Keratinocyte (primary cell): ENCODE measurements around the gene EPHB1. TPM values are rescaled to one million over a fixed set of nuclear protein-coding genes. Genes with fewer than 3 reads are reported as not detected.

Experiments
- DNase-seq: peaks from one replicate; pipeline ENCODE4 v3.0.0-alpha.2; 2011; ENCODE audit warnings: low read depth, missing footprints, low spot score
- FAIRE-seq: peaks from 2 replicates; lab custom pipeline; 2011; peaks lifted over from hg19 to GRCh38; lab: Jason Lieb, UNC
- H2AFZ ChIP-seq: 2 replicates; pipeline ENCODE4 v1.6.0; 2012; ENCODE audit warnings: low read length, control low read depth, inconsistent platforms; ENCODE audit not compliant: control insufficient read depth
- H3K27ac ChIP-seq: 2 replicates; pipeline ENCODE4 v1.5.1; 2011; ENCODE audit warnings: low read length; ENCODE audit not compliant: control insufficient read depth, insufficient read depth
- H3K27me3 ChIP-seq: 3 replicates; pipeline ENCODE4 v1.6.0; 2011; ENCODE audit warnings: low read length; ENCODE audit not compliant: control insufficient read depth, insufficient read depth; ENCODE audit errors: extremely low read depth
- H3K36me3 ChIP-seq, 2 experiments: 2 replicates in 1 of 2; 3 replicates in 1 of 2; pipeline ENCODE4 v1.5.1; 2011; ENCODE audit warnings: low read length in 2 of 2, mild to moderate bottlenecking in 1 of 2; ENCODE audit not compliant: control insufficient read depth in 2 of 2, insufficient read depth in 2 of 2; ENCODE audit errors: extremely low read depth in 1 of 2
- H3K4me1 ChIP-seq: 3 replicates; pipeline ENCODE4 v1.5.1; 2011; ENCODE audit warnings: low read length; ENCODE audit not compliant: control insufficient read depth, insufficient read depth; ENCODE audit errors: extremely low read depth
- H3K4me2 ChIP-seq: 3 replicates; pipeline ENCODE4 v1.6.0; 2011; ENCODE audit warnings: low read depth, low read length; ENCODE audit not compliant: control insufficient read depth, insufficient read depth; ENCODE audit errors: extremely low read depth
- H3K4me3 ChIP-seq, 3 experiments: fragments of 200-600 bp in 1 of 3; sonication (generic) in 1 of 3; 2 replicates in 2 of 3; 3 replicates in 1 of 3; pipeline ENCODE4 v1.5.1; 2011 to 2016; ENCODE audit warnings: low read length in 3 of 3, mild to moderate bottlenecking in 3 of 3, control low read depth in 2 of 3, inconsistent platforms in 1 of 3, low read depth in 1 of 3, mixed read lengths in 1 of 3, mixed run types in 1 of 3, moderate library complexity in 1 of 3; ENCODE audit not compliant: control insufficient read depth in 2 of 3, insufficient read depth in 2 of 3; ENCODE audit errors: extremely low read depth in 1 of 3
- H3K79me2 ChIP-seq: 2 replicates; pipeline ENCODE4 v1.6.0; 2012; ENCODE audit warnings: low read length; ENCODE audit not compliant: control insufficient read depth, insufficient read depth
- H3K9ac ChIP-seq: 3 replicates; pipeline ENCODE4 v1.6.0; 2011; ENCODE audit warnings: low read length; ENCODE audit not compliant: control insufficient read depth, insufficient read depth; ENCODE audit errors: extremely low read depth
- H3K9me1 ChIP-seq: 3 replicates; pipeline ENCODE4 v1.6.0; 2011; ENCODE audit warnings: low read length; ENCODE audit not compliant: control insufficient read depth, insufficient read depth; ENCODE audit errors: extremely low read depth
- H3K9me3 ChIP-seq: 2 replicates; pipeline ENCODE4 v1.5.1; 2012; ENCODE audit warnings: low read depth, low read length; ENCODE audit not compliant: control insufficient read depth
- H4K20me1 ChIP-seq: 3 replicates; pipeline ENCODE4 v1.6.0; 2011; ENCODE audit warnings: low read length; ENCODE audit not compliant: control insufficient read depth, insufficient read depth; ENCODE audit errors: extremely low read depth
- CTCF ChIP-seq, 3 experiments: IDR thresholded peaks in 1 of 3; conservative IDR thresholded peaks in 1 of 3; optimal IDR thresholded peaks in 1 of 3; 2 replicates in 2 of 3; 3 replicates in 1 of 3; pipeline versions ENCODE3 to v1.5.1; 2011; ENCODE audit warnings: low read length in 3 of 3, mild to moderate bottlenecking in 3 of 3, moderate library complexity in 2 of 3, control low read depth in 1 of 3, inconsistent platforms in 1 of 3; ENCODE audit not compliant: insufficient read depth in 2 of 3; ENCODE audit errors: extremely low read depth in 1 of 3
- EZH2 ChIP-seq: IDR thresholded peaks from one replicate; pipeline ENCODE4 v1.6.1; 2012; ENCODE audit warnings: inconsistent platforms, mild to moderate bottlenecking, low read length, moderate library complexity
- dilution Hi-C: fragments of 300-500 bp; cut with MboI; formaldehyde crosslinking; loops from one replicate; pipeline ENCODE4 v1.7.0; 2020; ENCODE audit warnings: low sequenced_read_pairs; ENCODE audit not compliant: extremely low pct_ligation_motif_present
- polyA plus RNA-seq, 5 experiments: library from polyadenylated mRNA; depleted of rRNA in 3 of 5; stranded (reverse) in 3 of 5; stranded (forward) in 1 of 5; unstranded in 1 of 5; fragments of >200 nt; gene quantifications; 1 replicate in 1 of 5; 2 replicates in 3 of 5; 3 replicates in 1 of 5; pipeline versions ENCODE4 v1.2.1 to v1.2.3, GENCODE V29; 2011 to 2012; ENCODE audit warnings: missing spikeins in 2 of 5, low read depth in 1 of 5, low replicate concordance in 1 of 5

The EPHB1 gene
- polyA plus RNA-seq, 1 donor (not counting 4 experiments of a cell fraction or from before 2014, with no cell fraction given): 0.01 TPM

GRCh38 chr3:135258916-135259315 lies 463.9 kb downstream of the EPHB1 start:
- Histone ChIP-seq H3K79me2 (no peaks in the 10 kb centered on the region), H3K9me3 (no peaks in the 10 kb centered on the region), H3K36me3 (no peaks in the 10 kb centered on the region), H3K27ac (no peak overlapping the region), H3K9ac (no peak overlapping the region), H3K4me2 (no peak overlapping the region), H3K27me3 (no peaks in the 10 kb centered on the region), H4K20me1 (no peaks in the 10 kb centered on the region), H3K4me1 (no peaks in the 10 kb centered on the region), H3K9me1 (no peaks in the 10 kb centered on the region), H3K4me3 (no peak overlapping the region), H2AFZ (no peak overlapping the region)
- DNase-seq: no peak
- TF ChIP-seq CTCF (optimal IDR thresholded peaks at IDR 0.05 in 1 of 3, IDR thresholded peaks at IDR 0.05 in 1 of 3, conservative IDR thresholded peaks at IDR 0.05 in 1 of 3; ENCODE audit: extremely low read depth in 1 of 3, insufficient read depth in 2 of 3, low read length in 3 of 3) (no peak), EZH2 (no peak)
- dilution Hi-C loops: no loop called here
- FAIRE-seq: no peak

DNA sequence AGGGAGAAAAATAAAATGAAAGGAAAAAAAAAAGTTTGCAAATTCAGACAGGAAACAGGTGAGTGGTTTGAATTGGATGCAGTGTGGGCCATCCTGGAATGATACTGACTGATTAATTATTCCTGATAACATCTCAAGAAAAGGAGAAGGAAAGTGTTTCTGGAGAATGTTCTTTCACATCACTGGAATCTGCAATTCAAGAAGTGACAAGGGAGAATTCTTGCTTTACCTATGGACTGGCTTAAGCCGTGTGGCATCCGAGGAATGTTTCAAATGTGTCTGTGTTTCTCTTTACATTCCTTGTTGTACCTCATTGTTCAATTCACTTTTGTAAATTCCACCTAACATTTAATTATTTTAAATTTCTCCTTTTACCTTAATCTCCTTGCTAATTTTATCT lies 465.0 kb downstream of the EPHB1 start:
- dilution Hi-C loops: no loop called here
- TF ChIP-seq CTCF (optimal IDR thresholded peaks at IDR 0.05 in 1 of 3, IDR thresholded peaks at IDR 0.05 in 1 of 3, conservative IDR thresholded peaks at IDR 0.05 in 1 of 3; ENCODE audit: extremely low read depth in 1 of 3, insufficient read depth in 2 of 3, low read length in 3 of 3) (no peak), EZH2 (no peak)
- FAIRE-seq (no peak), DNase-seq (no peak)
- no peaks in the 10 kb centered on the region for H3K79me2 ChIP-seq
- no peaks in the 10 kb centered on the region for H4K20me1 ChIP-seq
- no peak overlapping the region for H2AFZ ChIP-seq
- no peaks in the 10 kb centered on the region for H3K4me1 ChIP-seq
- H3K27ac ChIP-seq: no peak overlapping the region
- H3K9ac ChIP-seq: no peak overlapping the region
- no peaks in the 10 kb centered on the region for H3K9me1 ChIP-seq
- no peaks in the 10 kb centered on the region for H3K36me3 ChIP-seq
- H3K4me3 ChIP-seq: no peak overlapping the region
- H3K27me3 ChIP-seq: no peaks in the 10 kb centered on the region
- H3K4me2 ChIP-seq: no peak overlapping the region
- H3K9me3 ChIP-seq: no peaks in the 10 kb centered on the region
